GM18870 (cell line): ENCODE data around the gene PKDCC.

ENCODE experiments used
- ATAC-seq: cut with Tn5 transposase; IDR thresholded peaks from one replicate; pipeline ENCODE4 v1.9.1; 2021; ENCODE audit warnings: moderate library complexity; ENCODE audit not compliant: unreplicated experiment

PKDCC gene, protein sequence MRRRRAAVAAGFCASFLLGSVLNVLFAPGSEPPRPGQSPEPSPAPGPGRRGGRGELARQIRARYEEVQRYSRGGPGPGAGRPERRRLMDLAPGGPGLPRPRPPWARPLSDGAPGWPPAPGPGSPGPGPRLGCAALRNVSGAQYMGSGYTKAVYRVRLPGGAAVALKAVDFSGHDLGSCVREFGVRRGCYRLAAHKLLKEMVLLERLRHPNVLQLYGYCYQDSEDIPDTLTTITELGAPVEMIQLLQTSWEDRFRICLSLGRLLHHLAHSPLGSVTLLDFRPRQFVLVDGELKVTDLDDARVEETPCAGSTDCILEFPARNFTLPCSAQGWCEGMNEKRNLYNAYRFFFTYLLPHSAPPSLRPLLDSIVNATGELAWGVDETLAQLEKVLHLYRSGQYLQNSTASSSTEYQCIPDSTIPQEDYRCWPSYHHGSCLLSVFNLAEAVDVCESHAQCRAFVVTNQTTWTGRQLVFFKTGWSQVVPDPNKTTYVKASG

DNA sequence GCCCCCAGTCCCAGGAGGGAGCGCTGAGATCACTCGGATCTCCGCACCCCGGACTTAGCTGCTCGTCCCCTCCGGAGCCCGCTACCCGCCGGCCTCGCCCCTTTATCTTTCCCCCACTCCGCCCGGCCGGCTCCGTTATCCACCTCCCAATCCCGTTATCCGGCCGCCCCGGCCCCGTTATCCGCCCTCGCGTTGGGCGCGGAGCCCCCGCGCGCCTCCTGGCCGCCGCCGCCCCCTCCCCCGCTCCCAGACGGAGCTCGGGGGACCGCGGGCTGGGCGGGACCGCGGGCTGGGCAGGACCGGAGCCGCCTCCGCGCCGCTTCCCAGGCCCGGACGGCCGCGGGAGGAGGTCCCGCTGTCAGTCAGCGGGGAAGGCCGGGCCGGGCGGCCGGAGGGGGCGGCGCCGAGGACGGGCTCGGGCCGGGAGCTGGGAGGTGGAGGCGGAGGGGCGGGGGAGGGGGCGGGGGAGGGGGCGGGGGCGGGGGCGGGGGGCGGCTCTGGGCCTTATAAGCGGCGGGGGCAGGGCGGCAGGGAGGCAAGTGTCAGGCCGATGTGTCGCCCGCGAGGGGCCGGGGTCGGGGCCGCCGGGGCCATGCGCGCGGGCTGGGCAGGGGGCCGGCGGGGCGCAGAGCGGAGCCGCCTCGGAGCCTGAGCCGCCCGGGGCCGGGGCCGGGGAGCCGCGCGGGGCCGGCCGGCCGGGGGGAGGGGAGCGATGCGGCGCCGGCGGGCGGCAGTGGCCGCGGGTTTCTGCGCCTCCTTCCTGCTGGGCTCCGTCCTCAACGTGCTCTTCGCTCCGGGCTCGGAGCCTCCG is at the start of gene PKDCC:
Gene PKDCC (plus strand): TSS at position 534 of the 811 bp plus-strand sequence. CDS start 179 bp downstream, at position 713.
- ATAC-seq: no peak

DNA sequence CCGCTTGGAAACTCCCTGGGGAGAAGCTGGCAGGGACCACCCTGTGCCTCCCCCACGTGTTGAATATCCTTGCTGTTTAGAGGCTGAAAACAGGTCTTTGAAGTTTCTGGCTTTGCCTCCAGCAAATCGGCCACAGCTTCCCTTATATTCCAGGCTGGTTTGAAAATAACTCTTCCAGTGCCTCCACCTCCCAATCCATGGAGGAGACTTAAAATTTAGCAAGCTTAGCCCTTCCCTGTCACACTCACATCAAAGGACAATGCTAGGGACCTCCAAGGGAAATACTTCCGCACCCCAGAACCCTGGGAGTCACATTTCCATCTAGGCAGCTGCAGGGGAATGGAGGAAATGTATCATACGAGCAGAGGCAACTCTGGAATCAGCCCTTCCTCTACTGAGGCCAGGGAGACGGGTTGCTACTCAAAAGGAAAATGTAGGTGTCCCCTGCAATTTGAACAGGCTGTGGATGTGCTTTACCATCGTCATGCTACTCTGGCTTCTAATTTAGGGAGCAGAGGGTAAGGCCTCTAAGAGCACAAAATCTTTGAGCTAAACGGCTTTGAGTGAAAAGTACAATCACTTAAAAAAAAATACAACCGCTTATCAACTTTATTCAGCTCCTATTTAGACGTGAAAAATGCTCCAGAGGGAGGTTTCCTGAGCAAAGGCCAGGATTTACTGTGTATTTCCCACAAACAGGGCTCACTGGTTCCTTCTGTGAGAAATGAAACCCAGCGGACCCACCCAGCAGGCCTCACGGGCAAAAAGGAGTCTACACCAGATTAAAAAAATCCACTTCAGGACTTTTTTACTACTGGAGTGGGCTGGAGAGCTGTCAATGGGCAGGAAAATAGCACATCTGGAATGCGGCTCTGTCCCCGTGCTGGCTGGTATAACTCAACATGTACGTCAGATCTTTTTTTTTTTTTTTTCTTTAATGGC is 49.4 kb upstream of the PKDCC start:
- ATAC-seq: no peak

- ATAC-seq: no peak
Observed at GRCh38 chr2:41999128-41999480, 48.7 kb upstream of the PKDCC start.

GRCh38 chr2:41999592-42000281 is 48.1 kb upstream of the PKDCC start:
- no peak for ATAC-seq

- no peak for ATAC-seq
Observed at GRCh38 chr2:42001711-42002201, 46.1 kb upstream of the PKDCC start.

DNA sequence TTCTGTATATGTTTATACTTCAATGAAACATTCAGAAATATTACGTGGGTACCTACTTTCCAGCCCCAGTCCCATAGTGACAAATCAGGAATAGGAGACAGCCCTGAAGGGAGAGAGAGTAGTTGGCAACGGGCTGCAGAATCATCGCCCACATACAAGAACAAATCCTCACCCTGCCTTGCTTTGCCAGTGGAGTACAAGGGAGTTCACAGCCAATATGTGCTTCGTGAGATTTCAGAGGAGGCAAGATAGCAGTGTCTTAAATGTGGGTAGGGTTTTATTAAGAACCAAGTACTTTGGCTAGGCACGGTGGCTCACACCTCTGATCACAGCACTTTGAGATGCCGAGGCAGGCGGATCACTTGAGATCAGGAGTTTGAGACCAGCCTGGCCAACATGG is 40.3 kb upstream of the PKDCC start:
- ATAC-seq: no peak

- ATAC-seq: no peak
Observed at GRCh38 chr2:42008241-42008921, 39.4 kb upstream of the PKDCC start.

- ATAC-seq: no peak
Observed at GRCh38 chr2:42009657-42010580, 37.9 kb upstream of the PKDCC start.

- ATAC-seq: no peak
Observed at GRCh38 chr2:42010743-42011298, 37.0 kb upstream of the PKDCC start.

GRCh38 chr2:42012137-42012536 is 35.7 kb upstream of the PKDCC start:
- no peak for ATAC-seq

- no peak for ATAC-seq
Observed at GRCh38 chr2:42012651-42013050, 35.2 kb upstream of the PKDCC start.

- no peak for ATAC-seq
Observed at GRCh38 chr2:42013409-42013808, 34.4 kb upstream of the PKDCC start.

DNA sequence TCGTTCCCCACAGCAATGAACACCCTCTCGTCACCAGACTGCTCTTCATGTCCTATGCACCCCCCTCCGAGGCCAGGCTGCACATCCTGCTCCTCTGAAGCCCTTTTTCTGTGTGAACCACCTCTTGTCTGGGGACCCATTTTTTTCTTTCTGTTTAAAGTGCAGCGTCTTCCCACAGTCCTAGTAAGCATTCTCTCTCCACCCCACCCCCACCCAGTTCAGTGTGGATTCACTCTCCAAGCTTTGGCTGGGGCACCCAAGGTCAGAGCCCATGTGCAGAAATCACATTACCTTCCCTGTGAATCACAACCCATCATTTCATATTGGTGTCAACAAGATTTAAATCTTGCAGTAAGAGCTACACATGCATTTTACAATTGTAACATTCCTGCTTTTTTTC is 26.4 kb upstream of the PKDCC start:
- ATAC-seq: no peak

GRCh38 chr2:42025151-42025582 is 22.7 kb upstream of the PKDCC start:
- no peak for ATAC-seq

DNA sequence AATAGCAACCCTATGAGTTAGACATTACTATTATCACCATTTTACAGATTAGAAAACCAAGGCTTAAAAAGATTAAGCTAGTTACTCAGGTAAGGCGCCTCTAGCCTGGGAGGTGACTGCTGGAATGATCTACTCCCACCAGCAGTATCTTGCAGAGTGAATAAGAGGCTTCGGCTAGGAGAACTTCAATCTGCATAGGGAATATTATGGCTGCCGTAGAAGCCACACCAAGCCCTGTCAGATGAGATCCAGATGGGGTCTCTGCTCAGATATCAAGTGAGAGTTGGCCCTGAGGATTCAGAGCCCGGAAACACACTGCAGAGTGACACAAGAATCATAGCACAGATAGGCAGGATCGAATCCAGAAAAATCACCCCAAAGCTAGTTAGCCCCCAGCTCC is 21.5 kb upstream of the PKDCC start:
- ATAC-seq: no peak

- peak; percentile 84 for ATAC-seq
Observed at GRCh38 chr2:42028571-42029148, 19.2 kb upstream of the PKDCC start.

GRCh38 chr2:42029171-42029570 is 18.6 kb upstream of the PKDCC start:
- peak; percentile 16 for ATAC-seq
